MM.1S (cell line): ENCODE results near the gene NAALADL2.
A peak's percentile ranks its signal among the peaks of the same experiment; 100 is the strongest.

ENCODE experiments used
- DNase-seq: peaks from one replicate; pipeline ENCODE4 v3.0.0-alpha.2; 2015
- H2AFZ ChIP-seq: fragments of 300-600 bp; sonication (generic); 2 replicates; pipeline ENCODE4 v1.6.0; 2016; ENCODE audit warnings: antibody characterized with exemption, low read length
- H3F3A ChIP-seq: fragments of 300-600 bp; sonication (generic); 2 replicates; pipeline ENCODE4 v1.6.1; 2016; ENCODE audit warnings: mild to moderate bottlenecking, antibody characterized with exemption, low read length, moderate library complexity, mixed read lengths; ENCODE audit not compliant: insufficient read depth
- H3K27ac ChIP-seq: fragments of 300-600 bp; sonication (generic); 2 replicates; pipeline ENCODE4 v1.5.1; 2016; ENCODE audit warnings: mild to moderate bottlenecking, low read length
- H3K27me3 ChIP-seq: fragments of 300-600 bp; sonication (generic); replicated peaks from 2 replicates; pipeline ENCODE4 v1.6.0; 2016; ENCODE audit warnings: low read length; ENCODE audit not compliant: insufficient read depth
- H3K36me3 ChIP-seq: fragments of 300-600 bp; sonication (generic); replicated peaks from 2 replicates; pipeline ENCODE4 v1.6.1; 2016; ENCODE audit warnings: mild to moderate bottlenecking, low read length, mixed read lengths; ENCODE audit not compliant: insufficient read depth
- H3K4me1 ChIP-seq: fragments of 300-600 bp; sonication (generic); 2 replicates; pipeline ENCODE4 v1.6.1; 2016; ENCODE audit warnings: low read length, mixed read lengths
- H3K4me2 ChIP-seq: fragments of 300-600 bp; sonication (generic); 2 replicates; pipeline ENCODE4 v1.6.0; 2016; ENCODE audit warnings: low read depth, low read length
- H3K4me3 ChIP-seq: fragments of 300-600 bp; sonication (generic); 2 replicates; pipeline ENCODE4 v1.5.1; 2016; ENCODE audit warnings: low read length, mixed read lengths
- H3K79me2 ChIP-seq: fragments of 300-600 bp; sonication (generic); 2 replicates; pipeline ENCODE4 v1.6.1; 2016; ENCODE audit warnings: mixed run types, low read length, mixed read lengths
- H3K9ac ChIP-seq: fragments of 300-600 bp; sonication (generic); 2 replicates; pipeline ENCODE4 v1.6.1; 2016; ENCODE audit warnings: low read length, mixed read lengths
- H3K9me2 ChIP-seq: fragments of 300-600 bp; sonication (generic); replicated peaks from 2 replicates; pipeline ENCODE4 v1.6.1; 2016; ENCODE audit warnings: mild to moderate bottlenecking, low read length, mixed read lengths; ENCODE audit not compliant: insufficient read depth
- H3K9me3 ChIP-seq: fragments of 300-600 bp; sonication (generic); replicated peaks from 2 replicates; pipeline ENCODE4 v1.6.1; 2016; ENCODE audit warnings: mild to moderate bottlenecking, low read length, mixed read lengths; ENCODE audit not compliant: insufficient read depth
- H4K20me1 ChIP-seq: fragments of 300-600 bp; sonication (generic); 2 replicates; pipeline ENCODE4 v1.6.1; 2016; ENCODE audit warnings: mild to moderate bottlenecking, low read length, moderate library complexity, mixed read lengths; ENCODE audit not compliant: insufficient read depth
- CTCF ChIP-seq: fragments of 300-600 bp; sonication (generic); IDR thresholded peaks from 2 replicates; pipeline ENCODE4 v1.5.1; 2016; ENCODE audit warnings: antibody characterized with exemption, low read length, mixed read lengths
- EZH2 ChIP-seq: fragments of 300-600 bp; sonication (generic); optimal IDR thresholded peaks from 2 replicates; pipeline ENCODE3; 2017; ENCODE audit warnings: low read depth, mild to moderate bottlenecking, antibody characterized with exemption, low read length, mixed read lengths
- EZH2phosphoT487 ChIP-seq: fragments of 300-600 bp; sonication (generic); IDR thresholded peaks from 2 replicates; pipeline ENCODE4 v1.6.1; 2018; ENCODE audit warnings: antibody characterized with exemption, low read length

NAALADL2 gene

DNA sequence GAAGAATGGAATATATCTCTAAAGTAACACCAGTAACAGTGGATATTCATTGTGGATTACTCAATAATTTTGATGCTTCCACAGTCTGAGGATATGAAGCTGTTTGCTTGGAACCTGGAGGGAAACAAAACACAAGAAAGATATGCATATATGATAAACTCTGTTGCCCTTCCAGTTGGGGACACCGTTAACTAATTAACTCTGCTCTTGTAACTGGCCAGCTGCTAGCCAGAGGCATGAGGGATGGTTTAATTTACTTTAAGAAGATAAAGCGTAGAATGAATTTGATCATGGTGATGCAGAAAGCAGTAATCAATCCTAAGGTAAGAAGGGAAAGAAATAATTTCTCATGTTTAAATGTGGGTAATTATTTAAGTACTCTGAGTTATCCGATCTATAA is 442.6 kb downstream of the NAALADL2 start:
- no peak overlapping the region for H3K9ac ChIP-seq
- no peaks in the 10 kb centered on the region for H3K9me2 ChIP-seq
- no peaks in the 10 kb centered on the region for H3F3A ChIP-seq
- no peaks in the 10 kb centered on the region for H3K9me3 ChIP-seq
- no peak overlapping the region for H3K27ac ChIP-seq
- no peak overlapping the region for H2AFZ ChIP-seq
- no peak for TF ChIP-seq CTCF
- no peak for TF ChIP-seq EZH2
- TF ChIP-seq EZH2phosphoT487, result no peak
- H3K4me3 ChIP-seq, result no peak overlapping the region
- no peaks in the 10 kb centered on the region for H3K27me3 ChIP-seq
- H3K4me2 ChIP-seq, result no peak overlapping the region
- H4K20me1 ChIP-seq, result no peaks in the 10 kb centered on the region
- no peaks in the 10 kb centered on the region for H3K36me3 ChIP-seq
- no peaks in the 10 kb centered on the region for H3K79me2 ChIP-seq
- DNase-seq, result no peak
- H3K4me1 ChIP-seq, result no peaks in the 10 kb centered on the region

DNA sequence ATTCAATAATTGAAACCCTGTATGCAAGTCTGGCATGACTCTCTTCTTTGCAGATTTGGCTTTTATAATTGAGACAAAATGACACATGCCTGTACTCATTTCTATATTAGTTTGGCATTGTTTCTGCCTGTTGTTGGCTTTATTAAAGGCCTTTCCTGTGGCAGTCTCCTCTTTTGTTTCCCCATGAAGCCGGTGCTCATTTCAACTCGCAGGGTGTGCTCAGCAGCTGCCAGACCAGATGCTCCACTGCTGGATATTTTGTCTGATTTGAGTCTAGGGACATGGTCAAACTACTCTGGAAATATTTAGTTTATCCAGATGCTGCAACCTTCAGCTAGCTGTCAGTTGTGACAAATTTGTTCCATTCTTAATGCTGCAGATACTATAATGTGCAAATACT is 445.3 kb downstream of the NAALADL2 start:
- no peaks in the 10 kb centered on the region for H3K27me3 ChIP-seq
- no peak overlapping the region for H3K9ac ChIP-seq
- no peaks in the 10 kb centered on the region for H3F3A ChIP-seq
- H3K9me2 ChIP-seq, result no peaks in the 10 kb centered on the region
- no peak for DNase-seq
- no peaks in the 10 kb centered on the region for H3K9me3 ChIP-seq
- no peak overlapping the region for H2AFZ ChIP-seq
- H3K4me3 ChIP-seq, result no peak overlapping the region
- TF ChIP-seq CTCF (no peak), EZH2 (no peak), EZH2phosphoT487 (no peak)
- H3K27ac ChIP-seq, result no peak overlapping the region
- no peaks in the 10 kb centered on the region for H3K79me2 ChIP-seq
- H3K4me1 ChIP-seq, result 0 out of 2 replicates have a peak, but pooled peaks cover 4% of the 10 kb centered on the region
- H3K4me2 ChIP-seq, result no peak overlapping the region
- H4K20me1 ChIP-seq, result no peaks in the 10 kb centered on the region
- H3K36me3 ChIP-seq, result no peaks in the 10 kb centered on the region

GRCh38 chr3:175307642-175308041 is 448.5 kb downstream of the NAALADL2 start:
- Histone ChIP-seq H3K27me3 (no peaks in the 10 kb centered on the region), H4K20me1 (no peaks in the 10 kb centered on the region), H3K4me2 (peak overlapping the region; percentile 1; the same call in 1 of the 2 replicates), H3K4me3 (no peak overlapping the region), H3K9me3 (no peaks in the 10 kb centered on the region), H3K36me3 (no peaks in the 10 kb centered on the region), H3F3A (no peaks in the 10 kb centered on the region), H2AFZ (no peak overlapping the region), H3K9me2 (no peaks in the 10 kb centered on the region), H3K79me2 (no peaks in the 10 kb centered on the region), H3K4me1 (0 out of 2 replicates have a peak, but pooled peaks cover 4% of the 10 kb centered on the region), H3K27ac (no peak overlapping the region), H3K9ac (no peak overlapping the region)
- no peak for TF ChIP-seq CTCF
- DNase-seq, result no peak
